Activated CD4-positive, alpha-beta T cell treated with anti-CD3 and anti-CD28 coated beads, Interleukin-2, amount 50 U/mL, for 48 hours (primary cell): ENCODE data around the gene NTNG2.

Source experiments
- DNase-seq, 2 experiments: peaks; one replicate each; pipeline ENCODE4 v3.0.0-alpha.2; 2020

NTNG2 gene

GRCh38 chr9:132268725-132269352 is 107.0 kb downstream of the NTNG2 start:
- DNase-seq = peak; percentile 72 to 78

- DNase-seq = peak; percentile 33 to 52
Observed at GRCh38 chr9:132269704-132270516, 108.1 kb downstream of the NTNG2 start.

- DNase-seq = no peak
Observed at GRCh38 chr9:132274861-132275260, 113.0 kb downstream of the NTNG2 start.

- DNase-seq = peak in 1 of 2 experiments; percentile 23
Observed at GRCh38 chr9:132283165-132283564, 121.3 kb downstream of the NTNG2 start.

GRCh38 chr9:132283863-132284262 is 122.0 kb downstream of the NTNG2 start:
- no peak for DNase-seq

- no peak for DNase-seq
Observed at GRCh38 chr9:132287256-132287760, 125.5 kb downstream of the NTNG2 start.

GRCh38 chr9:132288361-132288760 is 126.5 kb downstream of the NTNG2 start:
- no peak for DNase-seq

GRCh38 chr9:132288966-132289365 is 127.1 kb downstream of the NTNG2 start:
- no peak for DNase-seq

GRCh38 chr9:132293145-132293721 is 131.4 kb downstream of the NTNG2 start:
- DNase-seq = no peak
